ENCODE data around the gene USP32. TPM values are rescaled to one million over a fixed set of nuclear protein-coding genes. Genes with fewer than 3 reads are reported as not detected.

USP32 gene
- total and polyA plus RNA-seq, 2 of the 8 experiments (the other 6 are each of a cell fraction or from before 2014, with no cell fraction given) = 29.6 to 112 TPM

DNA sequence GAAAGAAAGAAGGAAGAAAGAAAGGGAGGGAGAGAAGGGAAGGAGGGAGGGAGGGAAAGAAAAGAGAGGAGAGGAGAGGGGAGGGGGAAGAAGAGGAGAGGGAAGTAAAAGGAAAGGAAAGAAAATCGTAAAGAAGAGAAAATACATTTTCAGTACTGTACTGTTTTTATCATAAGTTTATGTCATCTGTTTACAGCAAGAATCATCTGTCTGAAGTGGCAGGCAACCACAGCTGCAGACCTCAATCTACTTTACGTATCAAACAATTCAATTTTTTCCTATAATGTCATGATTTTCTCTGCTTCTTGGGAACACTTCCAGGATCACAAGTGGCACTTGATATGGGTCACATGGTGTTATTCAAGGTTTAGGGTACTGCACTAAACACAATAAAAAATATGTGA, 58.3 kb downstream of the USP32 start:
- H2BK5ac ChIP-seq (ENCODE audit: low read depth, low read length) = no peak overlapping the region
- peaks cover 2% of the 10 kb centered on the region; the same call in 1 of the 2 replicates for H3K79me1 ChIP-seq (ENCODE audit: low read depth, low read length)
- no peak overlapping the region for H3K56ac ChIP-seq (replicated peaks; ENCODE audit: insufficient read length, low read depth, low read length)
- H3K4ac ChIP-seq (replicated peaks; ENCODE audit: insufficient read length, low read depth, low read length) = no peak overlapping the region
- H3K4me1 ChIP-seq (replicated peaks in 1 of 4; ENCODE audit: control insufficient read depth in 3 of 4, insufficient read depth in 4 of 4, low read length in 3 of 4) = peaks cover 0 to 6% (median 2%) of the 10 kb centered on the region in 4 experiments; a peak in 6 of 7 replicates
- no peak overlapping the region for H3K4me2 ChIP-seq (ENCODE audit: insufficient read depth in 1 of 2, low read depth in 2 of 2, low read length in 2 of 2)
- no peak for TF ChIP-seq GTF2F1 (IDR thresholded peaks at IDR 0.05; ENCODE audit: borderline replicate concordance, low read depth, low read length)
- no peak for TF ChIP-seq HDAC6 (IDR thresholded peaks at IDR 0.05; ENCODE audit: low read depth, low read length)
- no peak for TF ChIP-seq HDAC2 (IDR thresholded peaks at IDR 0.05; ENCODE audit: borderline replicate concordance in 1 of 2, low read depth in 2 of 2, low read length in 2 of 2)
- TF ChIP-seq BCL11A (IDR thresholded peaks at IDR 0.05; ENCODE audit: low read depth in 2 of 2, low read length in 2 of 2) = no peak
- TF ChIP-seq NRF1 (IDR thresholded peaks at IDR 0.05; ENCODE audit: low read depth, low read length) = no peak
- no peak for TF ChIP-seq SIN3A (conservative IDR thresholded peaks at IDR 0.05 in 1 of 2, IDR thresholded peaks at IDR 0.05 in 1 of 2; ENCODE audit: low read depth in 1 of 2, low read length in 2 of 2)
- no peak for TF ChIP-seq CBX5 (IDR thresholded peaks at IDR 0.05; ENCODE audit: low read depth, low read length)
- TF ChIP-seq RXRA (IDR thresholded peaks at IDR 0.05; ENCODE audit: insufficient read depth, low read depth, low read length) = no peak
- TF ChIP-seq E2F6 (IDR thresholded peaks at IDR 0.05) = no peak
- TF ChIP-seq MAFK (IDR thresholded peaks at IDR 0.05; ENCODE audit: low read depth, low read length) = no peak
- TF ChIP-seq JUN (IDR thresholded peaks at IDR 0.05; ENCODE audit: low read depth, low read length) = no peak
- no peak for TF ChIP-seq TAF1 (IDR thresholded peaks at IDR 0.05; ENCODE audit: low read depth, low read length)
- TF ChIP-seq CEBPB (IDR thresholded peaks at IDR 0.05; ENCODE audit: low read depth, low read length) = no peak
- H4K91ac ChIP-seq (replicated peaks; ENCODE audit: insufficient read length, low read length) = no peak overlapping the region
- H3K36me3 ChIP-seq (ENCODE audit: control insufficient read depth in 2 of 4, insufficient read depth in 4 of 4, low read length in 3 of 4) = peaks cover 0 to 3% (median 0%) of the 10 kb centered on the region in 4 experiments; a peak in 1 of 8 replicates
- no peaks in the 10 kb centered on the region for H3K9me3 ChIP-seq (ENCODE audit: insufficient read depth in 2 of 2, low read depth in 1 of 2, low read length in 1 of 2)
- no peak overlapping the region for H4K8ac ChIP-seq (ENCODE audit: extremely low read depth, insufficient read depth, low read length)
- H2BK15ac ChIP-seq (ENCODE audit: low read length) = no peak overlapping the region
- no peak overlapping the region for H3K14ac ChIP-seq (ENCODE audit: insufficient read length)
- H4K5ac ChIP-seq (ENCODE audit: insufficient read length, low read depth, low read length) = no peak overlapping the region
- no peak overlapping the region for H2BK12ac ChIP-seq (ENCODE audit: low read depth, low read length)
- no peaks in the 10 kb centered on the region for H3K23me2 ChIP-seq (ENCODE audit: low read depth, low read length)
- ChIA-PET POLR2A (ENCODE audit: partially characterized antibody) (no interaction called here), CTCF (ENCODE audit: partially characterized antibody) (interaction anchor here (0.8 kb wide), 1 partner anchor 62 kb away, joined by 3 read pairs; no protein-coding TSS in a partner anchor)
- no peak overlapping the region; a peak in 1 of 7 replicates for H3K9ac ChIP-seq (replicated peaks in 1 of 4; ENCODE audit: extremely low read depth in 1 of 4, low read depth in 3 of 4, low read length in 3 of 4)
- FAIRE-seq (no peak), DNase-seq (ENCODE audit: low read depth in 1 of 2, low spot score in 2 of 2) (no peak)
- no peak overlapping the region for H2AK5ac ChIP-seq (ENCODE audit: low read depth, low read length)
- WGBS, 2 experiments (ENCODE audit: extremely low coverage in 1 of 2, insufficient coverage in 1 of 2, insufficient read length in 1 of 2, insufficient replicate concordance in 2 of 2, low coverage in 1 of 2, low lambda C conversion rate in 2 of 2, missing lambda C conversion rate in 1 of 2) = 79 to 100% methylated on average over 1 to 2 of the region's 2 CpGs
- H3K23ac ChIP-seq (ENCODE audit: insufficient read length) = no peak overlapping the region
- no peak overlapping the region for H3K18ac ChIP-seq (ENCODE audit: extremely low read depth, low read length)
- peaks cover 0 to 86% of the 10 kb centered on the region in 2 experiments; a peak in 2 of 4 replicates for H3K79me2 ChIP-seq (ENCODE audit: control insufficient read depth in 1 of 2, insufficient read depth in 2 of 2, low read length in 2 of 2)
- no peak overlapping the region for H2BK120ac ChIP-seq (replicated peaks; ENCODE audit: low read depth, low read length)
- no peak overlapping the region for H2BK20ac ChIP-seq (ENCODE audit: low read length)
- H3K4me3 ChIP-seq (ENCODE audit: extremely low read depth in 1 of 4, insufficient read depth in 2 of 4, low read depth in 3 of 4, low read length in 4 of 4) = no peak overlapping the region
- H3K27ac ChIP-seq (ENCODE audit: low read depth, low read length) = no peak overlapping the region
- peaks cover 4 to 6% of the 10 kb centered on the region in 2 experiments for H4K20me1 ChIP-seq (replicated peaks in 1 of 2; ENCODE audit: control insufficient read depth in 1 of 2, insufficient read depth in 2 of 2, low read length in 2 of 2)
- no peaks in the 10 kb centered on the region for H3K27me3 ChIP-seq (replicated peaks in 1 of 4; ENCODE audit: control insufficient read depth in 3 of 4, extremely low read depth in 1 of 4, insufficient read depth in 3 of 4, low read length in 3 of 4)
- H2AFZ ChIP-seq (ENCODE audit: low read length) = no peak overlapping the region
